GM04504 (cell line): ENCODE results near the gene C2orf76.
A peak's percentile ranks its signal among the peaks of the same experiment; 100 is the strongest.
"Not testable (repeated sequence)": the region's sequence is repeated elsewhere in the genome, so short reads cannot be mapped to it uniquely, and the experiment has no call there.

ENCODE experiments used
- DNase-seq: peaks from one replicate; pipeline ENCODE4 v3.0.0-alpha.2; 2012; ENCODE audit warnings: low read depth

C2orf76 gene

DNA sequence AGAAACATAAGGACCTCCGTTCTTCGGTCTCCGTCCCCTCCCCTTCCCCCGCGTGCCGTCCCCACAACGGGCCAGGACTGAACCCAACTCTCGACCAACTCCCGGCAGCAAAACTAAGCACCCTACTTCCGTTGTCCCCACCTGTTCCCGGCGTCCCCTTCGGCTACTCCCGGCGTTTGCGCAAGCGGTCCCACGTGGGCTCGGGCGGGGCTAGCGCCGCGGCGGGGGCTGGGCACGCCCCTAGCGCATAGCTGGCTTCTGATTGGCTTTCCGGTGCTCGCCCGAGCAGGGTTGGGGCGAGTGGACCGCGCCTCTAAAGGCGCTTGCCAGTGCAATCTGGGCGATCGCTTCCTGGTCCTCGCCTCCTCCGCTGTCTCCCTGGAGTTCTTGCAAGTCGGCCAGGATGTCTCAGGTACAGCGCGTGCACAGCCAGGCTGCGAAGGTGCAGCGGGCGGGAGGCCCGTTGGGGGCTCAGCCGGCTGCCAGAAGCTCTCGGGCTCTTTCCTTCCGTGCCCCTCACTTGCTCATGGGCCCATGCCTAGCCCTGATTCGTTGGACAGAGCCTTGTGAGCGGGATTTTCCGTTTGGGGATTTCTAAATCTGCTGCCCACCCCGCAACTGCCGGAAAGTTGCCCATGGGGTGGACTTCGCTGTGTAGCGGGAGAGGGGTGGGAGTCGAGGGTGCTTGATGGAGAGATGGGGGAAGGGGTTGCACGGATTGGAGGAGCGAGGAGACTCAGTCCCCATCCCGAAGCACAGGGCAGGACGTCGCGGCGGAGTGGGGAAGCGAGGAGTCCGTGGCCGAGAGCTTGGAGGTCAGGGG, at the start of gene C2orf76, which contains the start of gene DBI:
C2orf76 (minus strand) TSS at position 186 of the 823 bp plus-strand sequence. CDS start 26,875 bp downstream, outside the sequence.
DBI (plus strand) TSS at position 329 of the 823 bp plus-strand sequence; CDS start at position 404, 75 bp downstream.
- peak; percentile 87 for DNase-seq

DNA sequence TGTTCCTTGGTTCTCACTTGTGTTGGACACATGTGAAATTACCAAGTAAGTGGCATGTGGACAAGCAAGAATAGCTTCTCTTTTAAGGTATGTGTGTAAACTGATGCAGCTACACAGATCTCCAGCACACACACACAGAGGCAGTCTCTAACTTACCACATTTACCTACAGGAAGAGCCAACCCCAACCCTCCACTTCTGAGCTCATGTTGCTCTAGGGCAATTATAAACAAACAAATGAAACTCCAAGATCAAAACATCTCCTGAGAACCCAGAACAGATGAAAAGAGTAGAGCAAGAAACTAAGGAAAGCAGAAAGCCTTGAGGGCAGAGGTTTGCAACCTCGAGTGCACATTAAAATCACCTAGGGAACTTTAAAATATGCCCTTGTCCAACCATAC, 49.0 kb upstream of the C2orf76 start:
- DNase-seq = no peak

DNA sequence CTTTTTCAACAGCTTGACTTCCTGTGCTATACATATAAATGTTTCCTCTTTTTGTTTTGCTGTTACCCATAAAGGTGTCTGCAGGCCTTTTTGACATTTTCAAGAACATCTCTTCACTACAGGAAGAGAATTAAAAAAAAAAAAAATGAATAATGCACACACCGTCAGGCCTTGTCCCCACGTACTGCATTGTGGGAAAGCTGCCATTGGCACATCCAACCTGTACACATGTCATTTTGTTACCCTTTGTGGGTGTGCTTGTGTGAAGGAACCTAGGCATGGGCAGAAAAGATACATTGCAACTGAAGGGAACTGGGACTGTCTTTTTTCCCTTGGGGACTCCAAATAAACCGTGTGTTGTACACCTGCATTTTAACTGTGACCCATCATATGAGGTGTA, 48.3 kb upstream of the C2orf76 start:
- DNase-seq = no peak

GRCh38 chr2:119409506-119409905, 42.9 kb upstream of the C2orf76 start:
- no peak for DNase-seq

- DNase-seq = no peak
Observed at GRCh38 chr2:119408221-119408619, 41.6 kb upstream of the C2orf76 start.

DNA sequence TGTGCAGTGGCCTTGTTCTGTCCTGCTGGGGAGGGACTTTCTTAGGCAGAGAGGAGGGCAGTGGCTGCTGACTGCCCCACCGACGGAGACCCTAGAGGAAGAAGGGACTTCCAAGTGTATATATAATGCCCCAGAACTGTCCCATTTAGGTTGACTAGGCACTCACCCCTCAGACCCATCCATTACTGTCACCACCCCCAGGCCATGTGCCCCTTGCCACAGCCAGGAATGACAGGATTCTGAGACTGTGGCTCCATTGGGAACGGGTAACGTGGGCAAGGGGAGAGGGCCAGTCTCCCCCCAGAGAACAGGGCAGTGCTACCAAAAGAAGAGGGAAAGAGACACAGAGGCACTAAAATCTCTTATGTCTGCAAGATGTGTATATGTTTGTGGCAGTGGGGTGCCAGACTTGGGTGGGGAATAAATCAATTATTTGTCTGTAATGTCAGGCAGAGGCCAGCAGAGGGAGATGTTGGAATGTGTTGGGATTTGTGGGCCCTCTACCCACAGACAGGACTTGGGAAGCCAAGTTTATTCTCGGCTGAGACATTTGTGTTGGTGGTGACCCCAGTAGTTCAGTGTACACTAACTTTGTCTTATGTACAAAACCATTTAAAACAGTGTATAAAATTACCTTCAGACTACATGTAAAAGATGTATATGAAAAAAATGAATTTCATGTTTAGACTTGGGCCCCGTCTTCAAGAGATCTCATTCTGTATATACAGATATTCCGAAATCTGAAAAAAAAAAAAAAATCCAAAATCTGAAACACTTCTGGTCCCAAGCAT, 41.0 kb upstream of the C2orf76 start:
- DNase-seq = no peak

- no peak for DNase-seq
Observed at GRCh38 chr2:119405151-119405550, 38.5 kb upstream of the C2orf76 start.

- not testable (repeated sequence) for DNase-seq
Observed at GRCh38 chr2:119403618-119404017, 37.0 kb upstream of the C2orf76 start.

DNA sequence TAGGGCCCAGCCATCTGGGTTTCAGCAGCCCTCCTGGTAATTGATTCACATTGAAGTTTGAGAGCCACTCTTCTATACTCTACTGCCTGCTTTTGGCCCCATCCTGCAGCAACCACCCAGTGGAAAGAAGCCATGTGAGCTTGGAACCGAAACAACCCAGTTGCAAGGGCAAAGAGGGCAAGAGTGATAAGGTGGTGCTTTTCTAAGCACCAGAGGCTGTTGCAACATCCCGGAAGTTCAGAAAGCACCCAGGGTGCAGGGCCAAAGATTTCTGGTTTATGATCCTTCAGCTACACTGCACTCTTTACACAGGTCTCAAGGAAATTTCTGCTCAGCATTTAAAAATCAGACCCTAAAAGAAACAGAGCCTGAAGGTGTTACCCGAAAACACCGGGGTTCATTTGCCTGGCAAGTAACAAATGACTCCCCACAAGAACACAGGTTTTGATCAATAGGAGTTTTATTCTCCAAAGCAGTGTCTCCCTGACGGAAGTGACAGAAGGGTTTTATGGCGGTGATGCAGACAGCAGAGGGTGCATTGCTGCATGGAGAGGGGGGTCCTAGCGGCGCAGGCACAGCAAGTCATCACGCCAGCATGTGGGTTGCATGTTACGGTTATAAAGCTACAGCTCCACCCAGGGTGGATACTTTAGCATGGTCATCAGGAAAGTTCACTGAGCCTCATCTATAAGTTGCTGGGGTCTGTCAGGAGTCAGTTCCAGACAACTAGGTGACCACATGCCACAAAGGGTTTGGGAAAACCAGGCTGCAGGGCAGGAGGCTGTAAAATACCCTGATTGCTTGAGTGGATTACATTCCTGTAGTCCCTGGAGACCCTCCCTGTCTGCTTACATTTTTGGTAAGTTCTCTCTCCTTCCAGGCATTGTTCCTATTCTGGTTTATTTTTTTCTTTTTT, 36.3 kb upstream of the C2orf76 start:
- DNase-seq = no peak

- no peak for DNase-seq
Observed at GRCh38 chr2:119402106-119402505, 35.5 kb upstream of the C2orf76 start.

DNA sequence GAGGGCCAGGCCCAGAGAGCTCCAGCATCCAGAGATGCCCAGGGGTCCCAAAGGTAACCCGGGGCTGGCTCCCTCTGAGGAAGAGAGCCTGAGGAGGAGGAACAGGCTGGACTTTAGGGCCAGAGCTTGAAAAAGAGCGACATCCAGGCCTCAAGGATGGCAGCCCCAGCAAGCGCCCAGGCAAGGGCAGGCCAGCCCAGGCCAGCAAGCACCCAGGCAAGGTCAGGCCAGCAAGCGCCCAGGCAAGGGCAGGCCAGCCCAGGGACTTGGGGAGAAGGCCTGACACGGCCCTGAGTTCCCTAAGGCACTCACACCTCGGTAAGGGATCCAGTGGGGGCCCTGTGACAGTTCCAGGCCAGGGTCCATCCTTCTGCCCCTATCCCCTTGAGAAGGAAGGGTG, 30.6 kb upstream of the C2orf76 start:
- DNase-seq = no peak

- no peak for DNase-seq
Observed at GRCh38 chr2:119393971-119394748, 27.5 kb upstream of the C2orf76 start.

GRCh38 chr2:119389615-119390306, 23.1 kb upstream of the C2orf76 start:
- DNase-seq = peak; percentile 38

GRCh38 chr2:119387381-119388129, 20.9 kb upstream of the C2orf76 start:
- DNase-seq = peak; percentile 59

GRCh38 chr2:119385466-119385865, 18.8 kb upstream of the C2orf76 start:
- no peak for DNase-seq

DNA sequence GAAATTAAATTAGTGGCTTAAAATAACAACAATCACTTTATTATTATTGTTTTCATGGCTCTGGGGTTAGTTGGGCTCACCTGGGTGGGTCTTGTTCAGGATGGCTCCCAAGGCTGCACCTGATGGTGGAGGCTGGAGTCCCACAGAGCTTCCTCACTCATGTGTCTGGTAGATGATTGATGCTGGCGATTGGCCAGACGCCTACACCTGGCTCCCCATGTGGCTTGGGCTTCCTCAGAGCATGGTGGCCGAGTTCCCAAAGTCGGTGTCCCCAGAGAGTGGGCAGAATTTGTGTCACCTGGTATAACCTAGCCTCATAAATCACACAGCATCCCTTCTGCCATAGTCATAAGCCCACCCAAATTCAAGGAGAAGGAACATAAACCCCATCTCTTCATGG, 18.3 kb upstream of the C2orf76 start:
- DNase-seq = no peak

DNA sequence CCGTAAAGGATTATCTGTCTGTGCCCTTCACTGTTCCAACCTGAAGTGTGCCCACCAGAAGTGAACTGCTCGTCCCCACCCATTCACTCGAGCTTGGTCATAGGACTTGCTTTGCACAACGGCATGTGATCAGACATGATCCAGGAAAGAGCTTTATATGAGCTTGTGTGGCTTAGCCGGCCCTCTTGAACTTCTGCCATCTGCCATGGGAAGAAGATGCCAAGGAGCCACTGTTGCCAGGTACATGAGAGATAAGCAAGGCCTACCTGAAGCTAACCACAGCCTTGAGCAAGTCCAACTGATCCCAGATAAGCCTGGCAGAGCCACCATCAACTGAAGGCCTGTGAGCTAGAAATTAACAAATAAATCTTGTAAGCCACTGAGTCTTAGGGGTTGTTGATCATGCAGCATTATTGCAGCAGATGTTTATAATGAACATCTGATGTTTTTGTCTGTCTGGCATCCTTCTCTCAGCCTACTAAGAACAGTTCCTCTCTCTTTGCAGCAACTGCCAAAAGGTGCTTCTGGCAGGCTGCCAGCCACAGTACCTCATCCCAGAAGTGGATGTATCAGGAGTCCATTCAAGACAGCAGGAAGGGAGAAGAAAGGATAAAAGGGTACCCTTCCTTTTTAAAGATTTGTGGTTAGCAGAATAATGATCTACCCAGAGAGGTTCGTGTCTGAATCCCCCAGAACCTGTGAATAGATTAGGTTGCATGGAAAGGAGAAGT, 16.9 kb upstream of the C2orf76 start:
- no peak for DNase-seq

- no peak for DNase-seq
Observed at GRCh38 chr2:119378566-119378965, 11.9 kb upstream of the C2orf76 start.

DNA sequence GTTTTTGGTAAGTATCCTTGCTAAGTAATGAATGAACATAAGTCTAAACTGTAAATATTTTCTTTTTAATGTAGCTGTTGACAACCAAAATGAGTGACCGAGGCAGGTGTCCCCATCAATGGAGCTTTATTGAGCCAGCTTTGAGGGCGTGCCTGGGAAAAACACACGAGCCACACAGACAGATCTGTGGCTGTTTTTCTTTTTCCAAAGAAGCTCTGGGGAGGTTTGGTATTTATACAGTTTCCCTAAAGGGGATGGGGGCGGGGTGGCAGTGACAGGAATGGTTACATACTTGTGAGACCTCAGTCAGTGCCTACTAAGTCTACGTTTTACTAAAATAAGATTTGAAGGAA, 11.3 kb upstream of the C2orf76 start:
- no peak for DNase-seq
